CD8-positive, alpha-beta memory T cell (primary cell): ENCODE measurements around the gene RPS6KA3. TPM values are rescaled to one million over a fixed set of nuclear protein-coding genes. Genes with fewer than 3 reads are reported as not detected.

Experiments used
- CTCF ChIA-PET: fragments of 350-600 bp; sonication (Branson Sonifier 250); formaldehyde crosslinking; loops from one replicate; lab custom pipeline; 2021; ENCODE audit warnings: antibody characterized with exemption; lab: Charles Lee
- POLR2A ChIA-PET: fragments of 350-600 bp; sonication (Branson Sonifier 250); formaldehyde crosslinking; loops from one replicate; lab custom pipeline; 2021; ENCODE audit warnings: antibody characterized with exemption; lab: Charles Lee
- DNase-seq, 5 donors: peaks; one replicate each; pipeline versions ENCODE4 v3.0.0 to v3.0.0-alpha.2; 2020 to 2022; ENCODE audit warnings: mixed read lengths in 1 of 5
- H3K27ac ChIP-seq: one replicate; pipeline ENCODE4 v1.7.0; 2013; ENCODE audit warnings: low read depth, mild to moderate bottlenecking, low read length, moderate library complexity
- H3K27me3 ChIP-seq: 2 replicates; pipeline ENCODE4 v1.7.0; 2013; ENCODE audit warnings: low read length, mild to moderate bottlenecking; ENCODE audit not compliant: insufficient read depth, poor library complexity, severe bottlenecking
- H3K36me3 ChIP-seq: 2 replicates; pipeline ENCODE4 v1.7.0; 2013; ENCODE audit warnings: mild to moderate bottlenecking, low read length, moderate library complexity; ENCODE audit not compliant: insufficient read depth
- H3K4me1 ChIP-seq: 2 replicates; pipeline ENCODE4 v1.7.0; 2013; ENCODE audit warnings: mild to moderate bottlenecking, low read length, moderate library complexity; ENCODE audit not compliant: insufficient read depth
- H3K4me3 ChIP-seq: 2 replicates; pipeline ENCODE4 v1.7.0; 2013; ENCODE audit warnings: mild to moderate bottlenecking, low read length
- H3K9me3 ChIP-seq: 2 replicates; pipeline ENCODE4 v1.7.0; 2013; ENCODE audit warnings: mild to moderate bottlenecking, low read length
- H3K27ac Mint-ChIP-seq, 8 donors: one replicate each; pipeline ENCODE4 v1.8.0; 2020 to 2021; ENCODE audit warnings: mixed read lengths in 8 of 8, mild to moderate bottlenecking in 6 of 8, inconsistent platforms in 3 of 8, moderate library complexity in 3 of 8
- H3K27me3 Mint-ChIP-seq, 2 donors: one replicate each; pipeline ENCODE4 v1.8.0; 2020 to 2021; ENCODE audit warnings: mixed read lengths in 2 of 2, mild to moderate bottlenecking in 1 of 2, moderate library complexity in 1 of 2
- H3K36me3 Mint-ChIP-seq, 3 donors: one replicate each; pipeline ENCODE4 v1.8.0; 2020 to 2021; ENCODE audit warnings: mixed read lengths in 3 of 3, inconsistent platforms in 1 of 3, mild to moderate bottlenecking in 1 of 3
- H3K4me1 Mint-ChIP-seq, 3 donors: one replicate each; pipeline ENCODE4 v1.8.0; 2020 to 2021; ENCODE audit warnings: mixed read lengths in 3 of 3, inconsistent platforms in 1 of 3, mild to moderate bottlenecking in 1 of 3
- H3K4me3 Mint-ChIP-seq, 7 donors: one replicate each; pipeline ENCODE4 v1.8.0; 2020 to 2021; ENCODE audit warnings: mixed read lengths in 7 of 7, mild to moderate bottlenecking in 6 of 7, moderate library complexity in 4 of 7, inconsistent platforms in 2 of 7
- H3K9me3 Mint-ChIP-seq, 5 donors: one replicate each; pipeline ENCODE4 v1.8.0; 2020 to 2022; ENCODE audit warnings: mixed read lengths in 5 of 5, mild to moderate bottlenecking in 3 of 5, moderate library complexity in 2 of 5, inconsistent platforms in 1 of 5
- polyA plus RNA-seq: library from polyadenylated mRNA; unstranded; fragments of 300-500 nt; fragmentation: Illumina TruSeq; gene quantifications from one replicate; pipeline ENCODE4 v1.2.3, GENCODE V29; 2021
- total RNA-seq, 2 experiments: library from RNA; stranded (reverse); gene quantifications; one replicate each; pipeline ENCODE4 v1.2.3, GENCODE V29; 2021

RPS6KA3 gene
- total RNA-seq: 10 to 100 TPM; 70.1 to 72.7 TPM
- 59.7 TPM for polyA plus RNA-seq

- peak; percentile 83 to 95 (median 87) for DNase-seq
- CTCF ChIA-PET: interaction anchor here (0.6 kb wide), 1 partner anchor 222 kb away, joined by 3 read pairs; no protein-coding TSS in a partner anchor
- Mint-ChIP-seq H3K27ac (peak within 1 kb of the TSS; percentile 93 to 99 (median 96)), H3K36me3 (peaks cover 0 to 13% (median 2%) of the 10 kb centered on the region in 3 donors), H3K9me3 (no peaks in the 10 kb centered on the region), H3K27me3 (peaks cover 0 to 4% of the 10 kb centered on the region in 2 donors), H3K4me1 (peaks cover 16 to 28% (median 22%) of the 10 kb centered on the region in 3 donors), H3K4me3 (peak within 1 kb of the TSS; percentile 94 to 99 (median 97))
- peak within 1 kb of the TSS; percentile 81 for H3K4me3 ChIP-seq
- H3K4me1 ChIP-seq: peaks cover 13% of the 10 kb centered on the region
- H3K27ac ChIP-seq: peak within 1 kb of the TSS; percentile 84
- no peaks in the 10 kb centered on the region for H3K36me3 ChIP-seq
- no peaks in the 10 kb centered on the region for H3K27me3 ChIP-seq
- H3K9me3 ChIP-seq: no peaks in the 10 kb centered on the region
- POLR2A ChIA-PET: interaction anchor here (0.6 to 1.2 kb wide), 6 partner anchors 91 to 172 kb away, joined by 3 to 9 read pairs (median 4); no protein-coding TSS in a partner anchor
Observed at GRCh38 chrX:20266810-20267606, at the start of gene RPS6KA3. RPS6KA3 (minus strand) TSS chrX:20266909; CDS start chrX:20266632, 277 bp downstream.

GRCh38 chrX:20315140-20315539 lies 48.4 kb upstream of the RPS6KA3 start:
- Histone ChIP-seq H3K27ac (no peak overlapping the region), H3K4me3 (no peak overlapping the region), H3K4me1 (no peaks in the 10 kb centered on the region), H3K27me3 (no peaks in the 10 kb centered on the region), H3K9me3 (no peaks in the 10 kb centered on the region), H3K36me3 (no peaks in the 10 kb centered on the region)
- Mint-ChIP-seq H3K4me1 (peaks cover 0 to 8% (median 8%) of the 10 kb centered on the region in 3 donors), H3K27ac (peak overlapping the region in 2 of 8 donors; percentile 19 to 44), H3K27me3 (no peaks in the 10 kb centered on the region), H3K9me3 (peaks cover 0 to 2% (median 0%) of the 10 kb centered on the region in 5 donors), H3K4me3 (no peak overlapping the region), H3K36me3 (no peaks in the 10 kb centered on the region)
- DNase-seq: no peak
- POLR2A ChIA-PET: no interaction called here
- CTCF ChIA-PET: no interaction called here

GRCh38 chrX:20313899-20314298 lies 47.2 kb upstream of the RPS6KA3 start:
- Mint-ChIP-seq H3K36me3 (no peaks in the 10 kb centered on the region), H3K27me3 (peaks cover 0 to 3% of the 10 kb centered on the region in 2 donors), H3K9me3 (peaks cover 0 to 2% (median 0%) of the 10 kb centered on the region in 5 donors), H3K4me3 (no peak overlapping the region), H3K4me1 (peaks cover 0 to 8% (median 5%) of the 10 kb centered on the region in 3 donors), H3K27ac (peak overlapping the region in 1 of 8 donors; percentile 24)
- Histone ChIP-seq H3K27me3 (no peaks in the 10 kb centered on the region), H3K27ac (no peak overlapping the region), H3K9me3 (no peaks in the 10 kb centered on the region), H3K36me3 (no peaks in the 10 kb centered on the region), H3K4me3 (no peak overlapping the region), H3K4me1 (no peaks in the 10 kb centered on the region)
- no peak for DNase-seq
- POLR2A ChIA-PET: no interaction called here
- CTCF ChIA-PET: no interaction called here

GRCh38 chrX:20312018-20312417 lies 45.3 kb upstream of the RPS6KA3 start:
- Mint-ChIP-seq H3K36me3 (no peaks in the 10 kb centered on the region), H3K4me3 (no peak overlapping the region), H3K4me1 (peaks cover 0 to 8% (median 5%) of the 10 kb centered on the region in 3 donors), H3K27ac (no peak overlapping the region), H3K9me3 (peaks cover 0 to 2% (median 0%) of the 10 kb centered on the region in 5 donors), H3K27me3 (peaks cover 0 to 3% of the 10 kb centered on the region in 2 donors)
- Histone ChIP-seq H3K27me3 (no peaks in the 10 kb centered on the region), H3K4me3 (no peak overlapping the region), H3K4me1 (no peaks in the 10 kb centered on the region), H3K27ac (no peak overlapping the region), H3K36me3 (no peaks in the 10 kb centered on the region), H3K9me3 (no peaks in the 10 kb centered on the region)
- ChIA-PET POLR2A (no interaction called here), CTCF (no interaction called here)
- no peak for DNase-seq

- H3K4me1 ChIP-seq: no peaks in the 10 kb centered on the region
- POLR2A ChIA-PET: no interaction called here
- no peak overlapping the region for H3K4me3 Mint-ChIP-seq
- CTCF ChIA-PET: no interaction called here
- no peak for DNase-seq
- no peak overlapping the region for H3K27ac Mint-ChIP-seq
- H3K36me3 ChIP-seq: no peaks in the 10 kb centered on the region
- H3K4me1 Mint-ChIP-seq: peaks cover 0 to 8% (median 5%) of the 10 kb centered on the region in 3 donors
- H3K9me3 ChIP-seq: no peaks in the 10 kb centered on the region
- H3K27me3 ChIP-seq: no peaks in the 10 kb centered on the region
- peaks cover 0 to 2% (median 0%) of the 10 kb centered on the region in 5 donors for H3K9me3 Mint-ChIP-seq
- H3K4me3 ChIP-seq: no peak overlapping the region
- H3K36me3 Mint-ChIP-seq: no peaks in the 10 kb centered on the region
- H3K27me3 Mint-ChIP-seq: peaks cover 0 to 3% of the 10 kb centered on the region in 2 donors
- no peak overlapping the region for H3K27ac ChIP-seq
Observed at GRCh38 chrX:20311505-20311904, 44.8 kb upstream of the RPS6KA3 start.

- Histone ChIP-seq H3K27me3 (no peaks in the 10 kb centered on the region), H3K36me3 (no peaks in the 10 kb centered on the region), H3K4me3 (no peak overlapping the region), H3K4me1 (no peaks in the 10 kb centered on the region), H3K9me3 (no peaks in the 10 kb centered on the region), H3K27ac (no peak overlapping the region)
- POLR2A ChIA-PET: no interaction called here
- no peak for DNase-seq
- H3K27ac Mint-ChIP-seq: no peak overlapping the region
- no peaks in the 10 kb centered on the region for H3K36me3 Mint-ChIP-seq
- no peaks in the 10 kb centered on the region for H3K4me1 Mint-ChIP-seq
- CTCF ChIA-PET: no interaction called here
- H3K9me3 Mint-ChIP-seq: peaks cover 0 to 2% (median 0%) of the 10 kb centered on the region in 5 donors
- H3K4me3 Mint-ChIP-seq: no peak overlapping the region
- H3K27me3 Mint-ChIP-seq: peaks cover 0 to 6% of the 10 kb centered on the region in 2 donors
Observed at GRCh38 chrX:20309806-20310205, 43.1 kb upstream of the RPS6KA3 start.

GRCh38 chrX:20306668-20307067 lies 40.0 kb upstream of the RPS6KA3 start:
- no peak for DNase-seq
- ChIA-PET POLR2A (no interaction called here), CTCF (no interaction called here)
- peak overlapping the region in 1 of 8 donors; percentile 44 for H3K27ac Mint-ChIP-seq
- H3K4me3 ChIP-seq: no peak overlapping the region
- H3K36me3 Mint-ChIP-seq: no peaks in the 10 kb centered on the region
- H3K27me3 ChIP-seq: no peaks in the 10 kb centered on the region
- no peaks in the 10 kb centered on the region for H3K9me3 Mint-ChIP-seq
- no peaks in the 10 kb centered on the region for H3K36me3 ChIP-seq
- no peak overlapping the region for H3K4me3 Mint-ChIP-seq
- H3K27me3 Mint-ChIP-seq: peaks cover 0 to 6% of the 10 kb centered on the region in 2 donors
- H3K27ac ChIP-seq: no peak overlapping the region
- H3K4me1 ChIP-seq: no peaks in the 10 kb centered on the region
- H3K9me3 ChIP-seq: no peaks in the 10 kb centered on the region
- no peaks in the 10 kb centered on the region for H3K4me1 Mint-ChIP-seq

- POLR2A ChIA-PET: no interaction called here
- CTCF ChIA-PET: no interaction called here
Observed at GRCh38 chrX:20300822-20301221, 34.1 kb upstream of the RPS6KA3 start.

More at GRCh38 chrX:20300822-20301221, 34.1 kb upstream of the RPS6KA3 start:
- Histone ChIP-seq H3K4me3 (no peak overlapping the region), H3K27ac (no peak overlapping the region), H3K36me3 (no peaks in the 10 kb centered on the region), H3K9me3 (no peaks in the 10 kb centered on the region), H3K27me3 (no peaks in the 10 kb centered on the region), H3K4me1 (no peaks in the 10 kb centered on the region)
- H3K27me3 Mint-ChIP-seq: no peaks in the 10 kb centered on the region
- no peaks in the 10 kb centered on the region for H3K36me3 Mint-ChIP-seq
- H3K4me1 Mint-ChIP-seq: peaks cover 0 to 3% (median 0%) of the 10 kb centered on the region in 3 donors
- DNase-seq: no peak
- no peak overlapping the region for H3K4me3 Mint-ChIP-seq
- peak overlapping the region in 1 of 8 donors; percentile 64 for H3K27ac Mint-ChIP-seq
- no peaks in the 10 kb centered on the region for H3K9me3 Mint-ChIP-seq
